SK-N-SH (cell line): ENCODE results near the gene PRRC2B.

ENCODE experiments used
- ELF1 ChIP-seq: IDR thresholded peaks from 2 replicates; pipeline ENCODE4 v1.4.0; 2012
- EP300 ChIP-seq, 2 experiments: IDR thresholded peaks; 2 replicates each; pipeline versions ENCODE4 v1.4.0 to v1.6.1; 2012; ENCODE audit warnings: borderline replicate concordance in 1 of 2, low read depth in 1 of 2, low read length in 1 of 2
- EZH2phosphoT487 ChIP-seq: fragments of 200-600 bp; sonication (generic); IDR thresholded peaks from 2 replicates; pipeline ENCODE4 v1.6.1; 2017; ENCODE audit warnings: low read depth, mixed run types, mild to moderate bottlenecking, antibody characterized with exemption, moderate library complexity, borderline replicate concordance
- GABPA ChIP-seq: IDR thresholded peaks from 2 replicates; pipeline ENCODE4 v1.4.0; 2012; ENCODE audit warnings: low read depth, mild to moderate bottlenecking
- JUND ChIP-seq: IDR thresholded peaks from 2 replicates; pipeline ENCODE4 v1.4.0; 2012
- MXI1 ChIP-seq: IDR thresholded peaks from 2 replicates; pipeline ENCODE4 v1.6.1; 2012; ENCODE audit warnings: mild to moderate bottlenecking, low read depth, low read length, improper control_type of control experiment
- POLR2AphosphoS5 ChIP-seq: IDR thresholded peaks from 2 replicates; pipeline ENCODE4 v1.6.1; 2012; ENCODE audit warnings: low read depth, low read length
- REST ChIP-seq: IDR thresholded peaks from 2 replicates; pipeline ENCODE4 v1.6.1; 2012; ENCODE audit warnings: mild to moderate bottlenecking, low read depth, low read length, moderate library complexity
- SIN3A ChIP-seq: IDR thresholded peaks from 2 replicates; pipeline ENCODE4 v1.6.1; 2012; ENCODE audit warnings: low read depth, mild to moderate bottlenecking, low read length, moderate library complexity, borderline replicate concordance
- TEAD4 ChIP-seq: IDR thresholded peaks from 2 replicates; pipeline ENCODE4 v1.4.0; 2012; ENCODE audit warnings: mild to moderate bottlenecking, borderline replicate concordance; ENCODE audit not compliant: insufficient read depth
- TF ChIP-seq, protein P1 (sequence below): fragments of 200-600 bp; sonication (generic); IDR thresholded peaks from 2 replicates; pipeline ENCODE4 v1.6.1; 2017; ENCODE audit warnings: antibody characterized with exemption, mild to moderate bottlenecking, moderate library complexity

DNA sequence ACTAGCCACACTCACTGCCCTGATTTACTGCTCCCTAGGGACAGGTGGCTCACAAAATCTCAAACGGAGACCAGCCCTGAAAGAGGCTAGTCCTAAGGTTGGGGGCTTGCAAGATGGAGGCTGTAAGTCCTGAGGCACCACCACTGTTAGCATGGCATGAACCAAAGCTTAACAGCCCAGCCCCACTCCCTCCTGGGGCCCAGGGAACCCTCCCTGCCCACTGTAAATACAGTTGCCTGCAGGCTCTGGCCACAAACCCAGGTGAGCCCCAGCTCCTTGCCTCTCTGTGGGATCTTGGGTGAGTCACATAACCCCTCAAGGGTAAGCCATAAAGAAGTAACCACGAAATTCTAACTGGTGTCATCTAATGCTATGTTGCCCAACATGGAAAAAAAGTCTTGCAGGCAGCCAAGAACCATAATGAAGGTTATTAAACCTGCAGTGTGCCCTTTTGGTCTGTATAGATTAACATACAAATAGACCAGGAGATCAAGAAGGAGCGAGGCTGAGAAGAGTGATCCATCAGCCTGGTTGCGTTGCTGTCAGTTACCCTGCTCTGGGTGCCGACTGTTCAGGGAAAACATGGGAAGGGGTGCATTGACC, 107.2 kb downstream of the PRRC2B start:
- TF ChIP-seq REST (no peak), POLR2AphosphoS5 (no peak), ELF1 (no peak), GABPA (no peak), MXI1 (no peak), EZH2phosphoT487 (no peak), TEAD4 (no peak), SIN3A (no peak), JUND (no peak), EP300 (IDR thresholded peaks at IDR 0.05; ENCODE audit: borderline replicate concordance in 1 of 2, low read depth in 1 of 2, low read length in 1 of 2) (no peak)
- TF ChIP-seq, protein P1, sequence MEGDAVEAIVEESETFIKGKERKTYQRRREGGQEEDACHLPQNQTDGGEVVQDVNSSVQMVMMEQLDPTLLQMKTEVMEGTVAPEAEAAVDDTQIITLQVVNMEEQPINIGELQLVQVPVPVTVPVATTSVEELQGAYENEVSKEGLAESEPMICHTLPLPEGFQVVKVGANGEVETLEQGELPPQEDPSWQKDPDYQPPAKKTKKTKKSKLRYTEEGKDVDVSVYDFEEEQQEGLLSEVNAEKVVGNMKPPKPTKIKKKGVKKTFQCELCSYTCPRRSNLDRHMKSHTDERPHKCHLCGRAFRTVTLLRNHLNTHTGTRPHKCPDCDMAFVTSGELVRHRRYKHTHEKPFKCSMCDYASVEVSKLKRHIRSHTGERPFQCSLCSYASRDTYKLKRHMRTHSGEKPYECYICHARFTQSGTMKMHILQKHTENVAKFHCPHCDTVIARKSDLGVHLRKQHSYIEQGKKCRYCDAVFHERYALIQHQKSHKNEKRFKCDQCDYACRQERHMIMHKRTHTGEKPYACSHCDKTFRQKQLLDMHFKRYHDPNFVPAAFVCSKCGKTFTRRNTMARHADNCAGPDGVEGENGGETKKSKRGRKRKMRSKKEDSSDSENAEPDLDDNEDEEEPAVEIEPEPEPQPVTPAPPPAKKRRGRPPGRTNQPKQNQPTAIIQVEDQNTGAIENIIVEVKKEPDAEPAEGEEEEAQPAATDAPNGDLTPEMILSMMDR = no peak
